A673 (cell line): ENCODE results near the gene GOLGA8J.
"Not testable (repeated sequence)": the region's sequence is repeated elsewhere in the genome, so short reads cannot be mapped to it uniquely, and the experiment has no call there.

ENCODE experiments used
- EZH2 ChIP-seq: fragments of 200-600 bp; sonication (generic); IDR thresholded peaks from 2 replicates; pipeline ENCODE4 v1.6.1; 2017; ENCODE audit warnings: borderline replicate concordance, low read depth, mild to moderate bottlenecking, mixed read lengths, antibody characterized with exemption, low read length; ENCODE audit not compliant: poor library complexity, severe bottlenecking
- TF ChIP-seq, protein P1 (sequence below): fragments of 300-800, 200-600 bp; sonication (generic); conservative IDR thresholded peaks from 2 replicates; pipeline ENCODE4 v1.5.1; 2017; ENCODE audit warnings: low read depth, mild to moderate bottlenecking, antibody characterized with exemption, low read length, moderate library complexity, mixed read lengths

GRCh38 chr15:30082655-30083054, at the start of gene GOLGA8J:
- TF ChIP-seq, protein P1, sequence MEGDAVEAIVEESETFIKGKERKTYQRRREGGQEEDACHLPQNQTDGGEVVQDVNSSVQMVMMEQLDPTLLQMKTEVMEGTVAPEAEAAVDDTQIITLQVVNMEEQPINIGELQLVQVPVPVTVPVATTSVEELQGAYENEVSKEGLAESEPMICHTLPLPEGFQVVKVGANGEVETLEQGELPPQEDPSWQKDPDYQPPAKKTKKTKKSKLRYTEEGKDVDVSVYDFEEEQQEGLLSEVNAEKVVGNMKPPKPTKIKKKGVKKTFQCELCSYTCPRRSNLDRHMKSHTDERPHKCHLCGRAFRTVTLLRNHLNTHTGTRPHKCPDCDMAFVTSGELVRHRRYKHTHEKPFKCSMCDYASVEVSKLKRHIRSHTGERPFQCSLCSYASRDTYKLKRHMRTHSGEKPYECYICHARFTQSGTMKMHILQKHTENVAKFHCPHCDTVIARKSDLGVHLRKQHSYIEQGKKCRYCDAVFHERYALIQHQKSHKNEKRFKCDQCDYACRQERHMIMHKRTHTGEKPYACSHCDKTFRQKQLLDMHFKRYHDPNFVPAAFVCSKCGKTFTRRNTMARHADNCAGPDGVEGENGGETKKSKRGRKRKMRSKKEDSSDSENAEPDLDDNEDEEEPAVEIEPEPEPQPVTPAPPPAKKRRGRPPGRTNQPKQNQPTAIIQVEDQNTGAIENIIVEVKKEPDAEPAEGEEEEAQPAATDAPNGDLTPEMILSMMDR, result not testable (repeated sequence)
- not testable (repeated sequence) for TF ChIP-seq EZH2
